Stimulated activated CD4-positive, alpha-beta T cell treated with anti-CD3 and anti-CD28 coated beads, Interleukin-15, amount 100 ng/mL, for 48 hours (primary cell): ENCODE measurements around the gene IFNAR1.
"Not testable (repeated sequence)": the region's sequence is repeated elsewhere in the genome, so short reads cannot be mapped to it uniquely, and the experiment has no call there.

Experiments used
- DNase-seq, 2 donors: peaks; one replicate each; pipeline ENCODE4 v3.0.0-alpha.2; 2020; ENCODE audit warnings: low read depth in 2 of 2

Gene IFNAR1

GRCh38 chr21:33377221-33377920, 52.6 kb downstream of the IFNAR1 start:
- no peak for DNase-seq

GRCh38 chr21:33378081-33378480, 53.3 kb downstream of the IFNAR1 start:
- DNase-seq = no peak

GRCh38 chr21:33379934-33380333, 55.2 kb downstream of the IFNAR1 start:
- not testable (repeated sequence) for DNase-seq

- peak; percentile 90 to 91 for DNase-seq
These were observed 55.8 kb downstream of the IFNAR1 start for GRCh38 chr21:33380483-33380998.

- not testable (repeated sequence) for DNase-seq
These were observed 56.6 kb downstream of the IFNAR1 start for GRCh38 chr21:33381381-33381780.

GRCh38 chr21:33383056-33383888, 58.5 kb downstream of the IFNAR1 start:
- DNase-seq = peak; percentile 49 to 53

GRCh38 chr21:33384841-33385331, 60.1 kb downstream of the IFNAR1 start:
- no peak for DNase-seq

GRCh38 chr21:33386222-33386784, 61.5 kb downstream of the IFNAR1 start:
- DNase-seq = no peak

GRCh38 chr21:33387294-33387693, 62.5 kb downstream of the IFNAR1 start:
- no peak for DNase-seq

- no peak for DNase-seq
These were observed 63.4 kb downstream of the IFNAR1 start for GRCh38 chr21:33388188-33388587.

GRCh38 chr21:33390479-33390878, 65.7 kb downstream of the IFNAR1 start:
- DNase-seq = no peak

- no peak for DNase-seq
These were observed 66.9 kb downstream of the IFNAR1 start for GRCh38 chr21:33391656-33392055.

- DNase-seq = no peak
These were observed 67.7 kb downstream of the IFNAR1 start for GRCh38 chr21:33392284-33392985.

GRCh38 chr21:33393348-33393747, 68.6 kb downstream of the IFNAR1 start:
- DNase-seq = no peak

GRCh38 chr21:33394260-33394659, 69.5 kb downstream of the IFNAR1 start:
- no peak for DNase-seq

GRCh38 chr21:33395891-33396331, 71.1 kb downstream of the IFNAR1 start:
- no peak for DNase-seq

- DNase-seq = no peak
These were observed 71.7 kb downstream of the IFNAR1 start for GRCh38 chr21:33396436-33396835.

GRCh38 chr21:33396951-33397350, 72.2 kb downstream of the IFNAR1 start:
- DNase-seq = no peak

GRCh38 chr21:33397717-33398116, 72.9 kb downstream of the IFNAR1 start:
- DNase-seq = no peak

- DNase-seq = no peak
These were observed 73.6 kb downstream of the IFNAR1 start for GRCh38 chr21:33398361-33398760.

GRCh38 chr21:33401630-33401992, 76.8 kb downstream of the IFNAR1 start:
- no peak for DNase-seq
